SK-N-SH (cell line): Measurements from ENCODE around the gene SEMA3A. TPM values are rescaled to one million over a fixed set of nuclear protein-coding genes. Genes with fewer than 3 reads are reported as not detected.

Experiments used
- CTCF ChIA-PET: fragments of 300-600, 350-600 bp; formaldehyde crosslinking; extraction: SDS; loops from one replicate; lab custom pipeline; 2021; lab: Yijun Ruan, JAX
- POLR2A ChIA-PET: fragments of 350-600 bp; sonication (Branson Sonifier 250); formaldehyde crosslinking; extraction: SDS; loops from one replicate; lab custom pipeline; 2020; ENCODE audit warnings: antibody characterized with exemption, inconsistent platforms; lab: Yijun Ruan, JAX
- DNase-seq: peaks from one replicate; pipeline ENCODE4 v3.0.0; 2012
- H2AFZ ChIP-seq: fragments of 200-600 bp; sonication (generic); 2 replicates; pipeline ENCODE4 v1.8.1; 2016; ENCODE audit warnings: antibody characterized with exemption, mild to moderate bottlenecking, low read depth
- H3F3A ChIP-seq: fragments of 200-600 bp; sonication (generic); replicated peaks from 2 replicates; pipeline ENCODE3; 2016; ENCODE audit warnings: antibody characterized with exemption, mild to moderate bottlenecking; ENCODE audit not compliant: insufficient read depth
- H3K27ac ChIP-seq, 2 experiments: fragments of 200-500 bp in 1 of 2; fragments of 200-600 bp in 1 of 2; sonication (Bioruptor generic) in 1 of 2; sonication (generic), shearing (Covaris generic) in 1 of 2; 2 replicates each; pipeline versions ENCODE4 v1.5.1 to v1.6.1; 2014 to 2016; ENCODE audit warnings: low read depth in 2 of 2, inconsistent platforms in 1 of 2, low read length in 1 of 2, mild to moderate bottlenecking in 1 of 2, mixed read lengths in 1 of 2
- H3K27me3 ChIP-seq: fragments of 200-600 bp; sonication (generic), shearing (Covaris generic); 2 replicates; pipeline ENCODE4 v1.6.1; 2016; ENCODE audit warnings: mixed run types; ENCODE audit not compliant: insufficient read depth
- H3K36me3 ChIP-seq, 2 experiments: fragments of 200-500 bp in 1 of 2; fragments of 200-600 bp in 1 of 2; sonication (Bioruptor generic) in 1 of 2; sonication (generic) in 1 of 2; replicated peaks in 1 of 2; 2 replicates each; pipeline versions ENCODE3 to v1.5.1; 2014 to 2016; ENCODE audit warnings: low read length in 1 of 2, mild to moderate bottlenecking in 1 of 2; ENCODE audit not compliant: insufficient read depth in 2 of 2, control insufficient read depth in 1 of 2
- H3K4me1 ChIP-seq, 2 experiments: fragments of 200-500 bp in 1 of 2; fragments of 200-600 bp in 1 of 2; sonication (Bioruptor generic) in 1 of 2; sonication (generic), shearing (Covaris generic) in 1 of 2; 2 replicates each; pipeline versions ENCODE4 v1.5.1 to v1.6.1; 2014 to 2016; ENCODE audit warnings: low read depth in 1 of 2, low read length in 1 of 2, mixed run types in 1 of 2; ENCODE audit not compliant: insufficient read depth in 2 of 2, control insufficient read depth in 1 of 2
- H3K4me2 ChIP-seq: fragments of 200-600 bp; sonication (generic), shearing (Covaris generic); 2 replicates; pipeline ENCODE4 v1.6.1; 2017; ENCODE audit warnings: mixed run types
- H3K4me3 ChIP-seq, 2 experiments: fragments of 200-500 bp in 1 of 2; fragments of 200-600 bp in 1 of 2; sonication (Bioruptor generic) in 1 of 2; sonication (generic), shearing (Covaris generic) in 1 of 2; 2 replicates each; pipeline versions ENCODE4 v1.5.1 to v1.8.1; 2014 to 2016; ENCODE audit warnings: low read depth in 2 of 2, inconsistent platforms in 1 of 2, low read length in 1 of 2, mild to moderate bottlenecking in 1 of 2, mixed read lengths in 1 of 2, moderate library complexity in 1 of 2
- H3K79me2 ChIP-seq: fragments of 200-600 bp; sonication (generic); 2 replicates; pipeline ENCODE4 v1.8.1; 2017; ENCODE audit warnings: mild to moderate bottlenecking; ENCODE audit not compliant: insufficient read depth
- H3K9ac ChIP-seq: fragments of 200-600 bp; sonication (generic); 2 replicates; pipeline ENCODE4 v1.6.1; 2017; ENCODE audit warnings: mixed run types
- H3K9me2 ChIP-seq: fragments of 200-600 bp; sonication (generic); 2 replicates; pipeline ENCODE4 v1.6.1; 2017; ENCODE audit warnings: mixed run types
- H3K9me3 ChIP-seq: fragments of 200-600 bp; sonication (generic); 2 replicates; pipeline ENCODE4 v1.6.1; 2017; ENCODE audit warnings: mixed run types, mild to moderate bottlenecking, moderate library complexity
- H4K20me1 ChIP-seq: fragments of 200-600 bp; sonication (generic); 2 replicates; pipeline ENCODE4 v1.6.1; 2017; ENCODE audit warnings: mild to moderate bottlenecking, mixed run types; ENCODE audit not compliant: insufficient read depth
- CHD2 ChIP-seq: fragments of 150-350 bp; IDR thresholded peaks from 2 replicates; pipeline ENCODE4 v1.6.1; 2018; ENCODE audit warnings: low read length; ENCODE audit not compliant: partially characterized antibody
- EP300 ChIP-seq, 2 experiments: IDR thresholded peaks; 2 replicates each; pipeline versions ENCODE4 v1.4.0 to v1.6.1; 2012; ENCODE audit warnings: borderline replicate concordance in 1 of 2, low read depth in 1 of 2, low read length in 1 of 2
- EZH2phosphoT487 ChIP-seq: fragments of 200-600 bp; sonication (generic); IDR thresholded peaks from 2 replicates; pipeline ENCODE4 v1.6.1; 2017; ENCODE audit warnings: low read depth, mixed run types, mild to moderate bottlenecking, antibody characterized with exemption, moderate library complexity, borderline replicate concordance
- FOSL2 ChIP-seq: IDR thresholded peaks from 2 replicates; pipeline ENCODE4 v1.4.0; 2012; ENCODE audit warnings: low read depth, mild to moderate bottlenecking, moderate library complexity, borderline replicate concordance
- FOXJ3 ChIP-seq: sonication (generic); formaldehyde crosslinking; IDR thresholded peaks from 2 replicates; pipeline ENCODE4 v1.5.1; 2020; ENCODE audit warnings: mild to moderate bottlenecking, missing genetic modification reagents
- FOXM1 ChIP-seq: IDR thresholded peaks from 2 replicates; pipeline ENCODE4 v1.4.0; 2012; ENCODE audit warnings: low read depth, mild to moderate bottlenecking
- MEF2A ChIP-seq: IDR thresholded peaks from 2 replicates; pipeline ENCODE4 v1.4.0; 2012; ENCODE audit warnings: low read depth, borderline replicate concordance
- MXI1 ChIP-seq: IDR thresholded peaks from 2 replicates; pipeline ENCODE4 v1.6.1; 2012; ENCODE audit warnings: mild to moderate bottlenecking, low read depth, low read length, improper control_type of control experiment
- NFIC ChIP-seq: IDR thresholded peaks from 2 replicates; pipeline ENCODE4 v1.4.0; 2012; ENCODE audit warnings: borderline replicate concordance
- NRF1 ChIP-seq: IDR thresholded peaks from 2 replicates; pipeline ENCODE4 v1.6.1; 2012; ENCODE audit warnings: low read depth, mild to moderate bottlenecking, low read length
- RXRA ChIP-seq: IDR thresholded peaks from 2 replicates; pipeline ENCODE4 v1.4.0; 2012; ENCODE audit warnings: low read depth, mild to moderate bottlenecking, borderline replicate concordance
- SMC3 ChIP-seq: IDR thresholded peaks from 2 replicates; pipeline ENCODE4 v1.6.1; 2012; ENCODE audit warnings: low read depth, low read length, improper control_type of control experiment
- TEAD4 ChIP-seq: IDR thresholded peaks from 2 replicates; pipeline ENCODE4 v1.4.0; 2012; ENCODE audit warnings: mild to moderate bottlenecking, borderline replicate concordance; ENCODE audit not compliant: insufficient read depth
- YY1 ChIP-seq: IDR thresholded peaks from 2 replicates; pipeline ENCODE4 v1.4.0; 2012; ENCODE audit warnings: low read depth, mild to moderate bottlenecking
- WGBS: methylation state at CpG from one replicate; pipeline ENCODE4 v1.1.6; 2017; ENCODE audit warnings: low lambda C conversion rate; 5-methylcytosine and 5-hydroxymethylcytosine counted together
- polyA plus RNA-seq, 3 experiments: library from polyadenylated mRNA; depleted of rRNA; stranded (reverse); fragments of >200 nt; gene quantifications; 2 replicates each; pipeline ENCODE4 v1.2.3, GENCODE V29; 2012
- TF ChIP-seq, protein P1 (sequence below): IDR thresholded peaks from 2 replicates; pipeline ENCODE4 v1.4.0; 2012; ENCODE audit warnings: low read depth
- TF ChIP-seq, protein P2 (sequence below): fragments of 150-350 bp; IDR thresholded peaks from 2 replicates; pipeline ENCODE4 v1.6.1; 2017; ENCODE audit warnings: antibody characterized with exemption, low read length, low read depth, borderline replicate concordance
- TF ChIP-seq, protein P3 (sequence below): IDR thresholded peaks from 2 replicates; pipeline ENCODE4; 2012
- TF ChIP-seq, protein P4 (sequence below): fragments of 150-350 bp; IDR thresholded peaks from 2 replicates; pipeline ENCODE4 v1.6.1; 2016; ENCODE audit warnings: mild to moderate bottlenecking, low read depth, low read length
- TF ChIP-seq, protein P5 (sequence below): fragments of 200-600 bp; sonication (generic); IDR thresholded peaks from 2 replicates; pipeline ENCODE4 v1.6.1; 2017; ENCODE audit warnings: antibody characterized with exemption, mild to moderate bottlenecking, moderate library complexity
- TF ChIP-seq, protein P6 (sequence below): IDR thresholded peaks from 2 replicates; pipeline ENCODE4 v1.6.1; 2012; ENCODE audit warnings: mild to moderate bottlenecking, low read depth, low read length, moderate library complexity

SEMA3A gene
- polyA plus RNA-seq, 1 of the 3 experiments (the other 2 are of a cell fraction) = 15.9 TPM

DNA sequence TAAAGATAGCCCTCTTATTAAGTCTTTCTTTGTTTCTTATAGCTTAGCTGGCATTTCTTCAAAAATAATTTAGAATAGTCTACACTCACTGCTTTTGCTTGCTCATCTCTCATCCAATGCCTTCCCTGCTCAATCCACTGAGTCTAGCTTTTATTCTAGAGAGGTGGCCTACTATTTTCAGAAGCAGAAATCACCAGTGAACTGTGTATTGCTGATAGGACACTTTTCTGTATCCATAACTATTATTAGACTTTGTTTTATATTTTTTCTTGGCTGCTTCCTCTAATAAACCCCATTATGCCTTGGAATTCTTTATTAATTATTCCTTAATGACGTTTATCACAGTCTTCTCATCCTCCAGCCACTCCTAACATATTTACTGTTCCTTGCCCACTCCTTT lies 206.8 kb downstream of the SEMA3A start:
- no peaks in the 10 kb centered on the region for H3F3A ChIP-seq
- no peaks in the 10 kb centered on the region for H4K20me1 ChIP-seq
- CTCF ChIA-PET = interaction anchor here (0.6 to 2.3 kb wide), 3 partner anchors 10 to 1066 kb away, joined by 3 to 7 read pairs (median 3); no protein-coding TSS in a partner anchor
- TF ChIP-seq, protein P1, sequence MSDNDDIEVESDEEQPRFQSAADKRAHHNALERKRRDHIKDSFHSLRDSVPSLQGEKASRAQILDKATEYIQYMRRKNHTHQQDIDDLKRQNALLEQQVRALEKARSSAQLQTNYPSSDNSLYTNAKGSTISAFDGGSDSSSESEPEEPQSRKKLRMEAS = no peak
- TF ChIP-seq, protein P2, sequence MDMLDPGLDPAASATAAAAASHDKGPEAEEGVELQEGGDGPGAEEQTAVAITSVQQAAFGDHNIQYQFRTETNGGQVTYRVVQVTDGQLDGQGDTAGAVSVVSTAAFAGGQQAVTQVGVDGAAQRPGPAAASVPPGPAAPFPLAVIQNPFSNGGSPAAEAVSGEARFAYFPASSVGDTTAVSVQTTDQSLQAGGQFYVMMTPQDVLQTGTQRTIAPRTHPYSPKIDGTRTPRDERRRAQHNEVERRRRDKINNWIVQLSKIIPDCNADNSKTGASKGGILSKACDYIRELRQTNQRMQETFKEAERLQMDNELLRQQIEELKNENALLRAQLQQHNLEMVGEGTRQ = no peak
- TF ChIP-seq, protein P3, sequence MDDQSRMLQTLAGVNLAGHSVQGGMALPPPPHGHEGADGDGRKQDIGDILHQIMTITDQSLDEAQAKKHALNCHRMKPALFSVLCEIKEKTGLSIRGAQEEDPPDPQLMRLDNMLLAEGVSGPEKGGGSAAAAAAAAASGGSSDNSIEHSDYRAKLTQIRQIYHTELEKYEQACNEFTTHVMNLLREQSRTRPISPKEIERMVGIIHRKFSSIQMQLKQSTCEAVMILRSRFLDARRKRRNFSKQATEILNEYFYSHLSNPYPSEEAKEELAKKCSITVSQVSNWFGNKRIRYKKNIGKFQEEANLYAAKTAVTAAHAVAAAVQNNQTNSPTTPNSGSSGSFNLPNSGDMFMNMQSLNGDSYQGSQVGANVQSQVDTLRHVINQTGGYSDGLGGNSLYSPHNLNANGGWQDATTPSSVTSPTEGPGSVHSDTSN = no peak
- TF ChIP-seq, protein P4, sequence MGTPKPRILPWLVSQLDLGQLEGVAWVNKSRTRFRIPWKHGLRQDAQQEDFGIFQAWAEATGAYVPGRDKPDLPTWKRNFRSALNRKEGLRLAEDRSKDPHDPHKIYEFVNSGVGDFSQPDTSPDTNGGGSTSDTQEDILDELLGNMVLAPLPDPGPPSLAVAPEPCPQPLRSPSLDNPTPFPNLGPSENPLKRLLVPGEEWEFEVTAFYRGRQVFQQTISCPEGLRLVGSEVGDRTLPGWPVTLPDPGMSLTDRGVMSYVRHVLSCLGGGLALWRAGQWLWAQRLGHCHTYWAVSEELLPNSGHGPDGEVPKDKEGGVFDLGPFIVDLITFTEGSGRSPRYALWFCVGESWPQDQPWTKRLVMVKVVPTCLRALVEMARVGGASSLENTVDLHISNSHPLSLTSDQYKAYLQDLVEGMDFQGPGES = no peak
- TF ChIP-seq, protein P5, sequence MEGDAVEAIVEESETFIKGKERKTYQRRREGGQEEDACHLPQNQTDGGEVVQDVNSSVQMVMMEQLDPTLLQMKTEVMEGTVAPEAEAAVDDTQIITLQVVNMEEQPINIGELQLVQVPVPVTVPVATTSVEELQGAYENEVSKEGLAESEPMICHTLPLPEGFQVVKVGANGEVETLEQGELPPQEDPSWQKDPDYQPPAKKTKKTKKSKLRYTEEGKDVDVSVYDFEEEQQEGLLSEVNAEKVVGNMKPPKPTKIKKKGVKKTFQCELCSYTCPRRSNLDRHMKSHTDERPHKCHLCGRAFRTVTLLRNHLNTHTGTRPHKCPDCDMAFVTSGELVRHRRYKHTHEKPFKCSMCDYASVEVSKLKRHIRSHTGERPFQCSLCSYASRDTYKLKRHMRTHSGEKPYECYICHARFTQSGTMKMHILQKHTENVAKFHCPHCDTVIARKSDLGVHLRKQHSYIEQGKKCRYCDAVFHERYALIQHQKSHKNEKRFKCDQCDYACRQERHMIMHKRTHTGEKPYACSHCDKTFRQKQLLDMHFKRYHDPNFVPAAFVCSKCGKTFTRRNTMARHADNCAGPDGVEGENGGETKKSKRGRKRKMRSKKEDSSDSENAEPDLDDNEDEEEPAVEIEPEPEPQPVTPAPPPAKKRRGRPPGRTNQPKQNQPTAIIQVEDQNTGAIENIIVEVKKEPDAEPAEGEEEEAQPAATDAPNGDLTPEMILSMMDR = no peak
- TF ChIP-seq NFIC (no peak), MEF2A (no peak), FOXM1 (no peak), MXI1 (no peak), EP300 (IDR thresholded peaks at IDR 0.05; ENCODE audit: borderline replicate concordance in 1 of 2, low read depth in 1 of 2, low read length in 1 of 2) (no peak), RXRA (no peak), FOXJ3 (CRISPR knock-in tag) (no peak), NRF1 (no peak), YY1 (no peak), CHD2 (no peak), FOSL2 (no peak), SMC3 (no peak), EZH2phosphoT487 (no peak), TEAD4 (no peak)
- TF ChIP-seq, protein P6, sequence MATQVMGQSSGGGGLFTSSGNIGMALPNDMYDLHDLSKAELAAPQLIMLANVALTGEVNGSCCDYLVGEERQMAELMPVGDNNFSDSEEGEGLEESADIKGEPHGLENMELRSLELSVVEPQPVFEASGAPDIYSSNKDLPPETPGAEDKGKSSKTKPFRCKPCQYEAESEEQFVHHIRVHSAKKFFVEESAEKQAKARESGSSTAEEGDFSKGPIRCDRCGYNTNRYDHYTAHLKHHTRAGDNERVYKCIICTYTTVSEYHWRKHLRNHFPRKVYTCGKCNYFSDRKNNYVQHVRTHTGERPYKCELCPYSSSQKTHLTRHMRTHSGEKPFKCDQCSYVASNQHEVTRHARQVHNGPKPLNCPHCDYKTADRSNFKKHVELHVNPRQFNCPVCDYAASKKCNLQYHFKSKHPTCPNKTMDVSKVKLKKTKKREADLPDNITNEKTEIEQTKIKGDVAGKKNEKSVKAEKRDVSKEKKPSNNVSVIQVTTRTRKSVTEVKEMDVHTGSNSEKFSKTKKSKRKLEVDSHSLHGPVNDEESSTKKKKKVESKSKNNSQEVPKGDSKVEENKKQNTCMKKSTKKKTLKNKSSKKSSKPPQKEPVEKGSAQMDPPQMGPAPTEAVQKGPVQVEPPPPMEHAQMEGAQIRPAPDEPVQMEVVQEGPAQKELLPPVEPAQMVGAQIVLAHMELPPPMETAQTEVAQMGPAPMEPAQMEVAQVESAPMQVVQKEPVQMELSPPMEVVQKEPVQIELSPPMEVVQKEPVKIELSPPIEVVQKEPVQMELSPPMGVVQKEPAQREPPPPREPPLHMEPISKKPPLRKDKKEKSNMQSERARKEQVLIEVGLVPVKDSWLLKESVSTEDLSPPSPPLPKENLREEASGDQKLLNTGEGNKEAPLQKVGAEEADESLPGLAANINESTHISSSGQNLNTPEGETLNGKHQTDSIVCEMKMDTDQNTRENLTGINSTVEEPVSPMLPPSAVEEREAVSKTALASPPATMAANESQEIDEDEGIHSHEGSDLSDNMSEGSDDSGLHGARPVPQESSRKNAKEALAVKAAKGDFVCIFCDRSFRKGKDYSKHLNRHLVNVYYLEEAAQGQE = no peak
- TF ChIP-seq, all 33 proteins: peak for 0
- Histone ChIP-seq H3K4me1 (no peaks in the 10 kb centered on the region; a peak in 2 of 4 replicates), H3K79me2 (no peaks in the 10 kb centered on the region), H2AFZ (no peak overlapping the region), H3K27me3 (no peaks in the 10 kb centered on the region), H3K4me3 (no peak overlapping the region), H3K9me3 (no peaks in the 10 kb centered on the region), H3K9me2 (no peaks in the 10 kb centered on the region), H3K9ac (no peak overlapping the region), H3K36me3 (peaks cover 0 to 3% of the 10 kb centered on the region in 2 experiments), H3K27ac (no peak overlapping the region), H3K4me2 (no peak overlapping the region)
- no peak for DNase-seq
- 88% methylated on average over 1 of the region's 1 CpG for WGBS
- POLR2A ChIA-PET = no interaction called here
